KG1 (cell line): ENCODE results near the gene WSCD1.

Experiments used
- DNase-seq: peaks from one replicate; lab custom pipeline; 2025; lab: John Stamatoyannopoulos, UW

Gene WSCD1

DNA sequence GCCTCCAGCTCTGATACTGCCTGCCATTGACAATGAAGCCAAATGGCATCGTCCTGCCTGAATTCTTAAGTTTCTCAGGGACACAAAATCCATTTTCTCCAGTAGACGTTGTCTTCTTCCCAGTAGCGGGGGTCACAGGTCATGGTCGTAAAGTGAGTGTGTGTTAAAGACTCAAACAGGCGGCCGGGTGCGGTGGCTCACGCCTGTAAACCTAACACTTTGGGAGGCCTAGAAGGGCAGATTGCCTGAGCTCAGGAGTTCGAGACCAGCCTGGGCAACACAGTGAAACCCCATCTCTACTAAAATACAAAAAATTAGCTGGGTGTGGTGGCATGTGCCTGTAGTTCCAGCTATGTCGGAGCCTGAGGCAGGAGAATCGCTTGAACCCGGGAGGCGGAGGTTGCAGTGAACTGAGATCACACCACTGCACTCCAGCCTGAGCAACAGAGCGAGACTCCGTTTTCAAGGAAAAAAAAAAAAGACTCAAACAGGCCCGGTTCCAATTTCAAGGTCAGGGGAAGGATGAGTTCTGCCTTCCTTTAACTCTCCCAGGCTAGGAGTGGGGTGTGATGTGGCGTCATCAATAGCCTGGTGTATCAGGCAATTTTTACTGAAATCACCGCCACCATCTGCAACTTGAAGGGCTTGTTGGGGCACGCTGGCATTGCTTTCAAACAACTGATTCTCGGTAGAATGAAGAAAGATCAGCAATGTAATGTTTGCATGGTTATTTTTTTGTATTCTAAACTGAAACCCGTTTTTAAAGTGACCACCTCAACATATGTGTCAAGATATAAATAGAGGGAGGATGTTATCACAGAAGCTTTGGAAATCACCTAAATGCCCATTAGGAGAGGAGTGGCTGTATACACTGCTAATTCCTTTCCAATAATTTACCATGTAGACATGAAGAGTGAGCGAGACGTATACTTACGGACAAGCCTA, 91.0 kb downstream of the WSCD1 start:
- no peak for DNase-seq

DNA sequence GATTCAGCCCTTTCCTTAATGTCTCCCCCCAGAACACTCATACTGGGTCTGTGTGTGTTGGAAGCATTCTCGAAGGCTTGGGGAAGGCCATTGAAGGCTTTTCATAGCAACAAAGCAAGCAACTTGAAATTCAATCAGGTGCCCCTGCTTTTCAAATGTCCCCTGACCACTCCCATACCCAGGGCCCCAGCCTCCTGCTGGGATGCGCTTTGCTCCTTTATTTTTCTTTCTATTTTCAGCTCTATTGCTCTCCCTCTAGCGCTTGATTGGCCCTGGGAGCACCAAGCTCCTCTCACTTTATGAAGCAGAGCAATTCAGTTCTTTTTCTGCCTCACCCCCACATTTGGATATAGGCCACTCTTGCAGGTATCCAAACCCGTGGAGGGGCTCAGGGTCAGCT, 92.0 kb downstream of the WSCD1 start:
- DNase-seq, result no peak

DNA sequence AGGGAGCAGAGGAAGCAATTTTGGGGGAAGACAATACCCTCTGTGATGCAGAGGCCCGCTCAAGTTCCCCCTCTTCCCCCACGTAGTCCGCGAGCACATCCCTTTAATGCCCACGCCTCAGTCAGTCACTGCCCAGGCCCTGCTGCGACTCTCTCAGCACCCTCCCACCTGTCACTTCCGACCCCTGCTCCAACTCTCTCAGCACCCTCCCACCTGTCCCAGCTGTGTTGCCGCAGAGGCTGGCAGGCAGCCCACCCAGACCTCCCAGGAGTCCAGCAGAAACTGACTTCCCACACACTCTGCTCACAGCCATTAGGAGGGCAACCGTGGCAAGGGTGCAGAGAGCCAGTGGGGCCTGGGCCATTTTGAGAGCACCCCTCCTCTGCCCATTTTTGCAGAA, 92.7 kb downstream of the WSCD1 start:
- no peak for DNase-seq

DNA sequence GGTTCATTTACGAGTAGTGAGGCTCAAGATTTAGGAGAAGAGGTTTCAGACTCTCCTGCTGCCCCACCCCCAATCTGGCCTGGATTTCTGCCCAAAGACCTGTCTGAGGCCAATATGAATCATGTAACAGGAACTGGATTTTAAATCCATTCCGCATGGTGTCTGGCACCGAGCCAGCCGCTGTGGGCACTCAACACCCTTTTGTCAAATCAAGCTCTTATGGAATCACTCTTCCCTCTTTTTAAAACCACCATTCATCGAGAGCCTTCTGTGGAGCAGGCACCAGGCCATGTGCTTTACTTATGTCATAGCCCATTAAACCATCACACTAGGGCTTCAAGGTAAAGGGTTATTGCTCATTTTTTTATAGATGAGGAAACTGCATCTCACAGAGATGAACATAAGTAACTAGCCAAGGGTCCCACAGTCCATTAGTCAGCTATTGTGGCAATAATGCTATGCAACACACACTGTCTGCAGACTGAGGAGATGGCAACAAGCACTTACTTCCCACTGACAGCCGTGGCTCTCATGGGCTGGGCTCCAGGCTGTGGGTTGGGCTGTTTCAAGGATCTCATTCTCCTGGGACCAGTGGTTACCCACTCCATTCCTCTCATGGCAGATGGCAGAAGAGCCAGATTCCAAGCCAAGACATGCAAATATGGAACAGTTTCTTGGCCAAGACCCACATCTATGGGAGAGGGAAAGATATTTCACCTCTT, 93.6 kb downstream of the WSCD1 start:
- no peak for DNase-seq

DNA sequence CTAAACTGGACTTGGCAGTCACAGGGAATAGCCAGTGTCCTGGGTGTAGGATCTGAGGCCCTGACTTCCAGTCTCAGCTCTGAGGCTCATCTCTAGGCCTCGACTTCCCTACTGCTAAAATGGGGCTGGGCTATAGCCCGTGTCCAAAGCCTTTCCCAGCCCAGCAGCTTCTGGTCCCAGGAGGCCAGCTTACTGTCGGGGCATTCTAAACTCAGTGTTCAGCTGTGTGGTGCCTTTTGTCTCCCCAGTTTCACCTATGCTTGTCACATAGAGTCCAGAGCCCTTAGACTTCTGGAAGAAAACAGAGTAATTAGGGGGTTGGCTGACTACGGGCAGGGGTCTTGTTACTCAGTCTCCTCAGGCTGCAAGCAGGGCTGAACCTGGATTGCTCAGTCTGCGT, 94.8 kb downstream of the WSCD1 start:
- no peak for DNase-seq

DNA sequence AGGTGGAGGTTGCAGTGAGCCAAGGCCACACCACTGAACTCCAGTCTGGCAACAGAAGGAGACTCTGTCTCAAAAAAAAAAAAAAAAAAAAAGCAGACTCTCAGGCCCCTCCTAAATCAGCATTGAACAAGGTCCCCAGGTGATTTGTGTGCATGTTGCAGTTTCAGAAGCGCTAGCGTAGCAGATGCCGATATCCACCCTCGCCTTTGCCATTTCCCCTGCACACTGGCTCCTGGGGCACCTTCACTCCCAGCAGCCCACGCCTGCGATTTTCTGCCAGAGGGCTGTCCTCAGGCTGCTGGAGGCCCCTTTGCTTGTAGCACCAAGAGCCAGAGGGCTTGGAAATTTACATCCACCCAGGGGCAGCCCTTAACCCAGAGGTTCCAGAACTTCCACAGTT, 95.6 kb downstream of the WSCD1 start:
- DNase-seq, result no peak

DNA sequence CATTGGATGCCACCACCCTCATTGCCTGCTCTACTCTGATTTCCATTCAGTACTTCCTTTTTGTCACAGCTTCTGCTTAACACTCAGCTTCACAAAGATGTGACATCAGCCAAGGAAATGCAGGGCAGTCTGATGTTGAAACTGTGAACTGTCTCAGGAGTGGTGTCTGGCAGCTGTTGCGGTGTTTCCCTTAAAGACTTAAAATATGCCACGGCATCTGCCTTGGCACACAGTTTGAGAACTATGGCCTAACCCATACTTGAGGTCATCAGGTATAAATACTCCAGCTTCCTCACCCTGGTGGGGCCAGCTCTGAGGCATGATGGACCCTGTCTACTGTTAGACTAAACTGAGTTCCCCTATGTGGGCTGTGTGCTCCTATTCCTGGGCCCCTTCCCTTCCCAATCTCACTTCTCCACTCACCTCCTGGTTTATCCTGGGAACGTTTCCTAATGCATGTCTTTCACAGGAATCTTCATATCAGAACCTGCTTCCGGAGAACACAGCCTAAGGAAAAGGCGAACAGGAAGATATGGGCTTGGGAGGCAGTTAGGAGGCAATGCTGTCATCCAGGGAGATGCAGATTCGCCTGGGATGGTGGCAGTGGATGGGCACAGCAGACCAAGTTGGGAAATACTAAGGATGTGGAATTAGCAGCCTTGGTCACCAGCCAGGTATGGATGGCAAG, 96.5 kb downstream of the WSCD1 start:
- DNase-seq, result no peak

DNA sequence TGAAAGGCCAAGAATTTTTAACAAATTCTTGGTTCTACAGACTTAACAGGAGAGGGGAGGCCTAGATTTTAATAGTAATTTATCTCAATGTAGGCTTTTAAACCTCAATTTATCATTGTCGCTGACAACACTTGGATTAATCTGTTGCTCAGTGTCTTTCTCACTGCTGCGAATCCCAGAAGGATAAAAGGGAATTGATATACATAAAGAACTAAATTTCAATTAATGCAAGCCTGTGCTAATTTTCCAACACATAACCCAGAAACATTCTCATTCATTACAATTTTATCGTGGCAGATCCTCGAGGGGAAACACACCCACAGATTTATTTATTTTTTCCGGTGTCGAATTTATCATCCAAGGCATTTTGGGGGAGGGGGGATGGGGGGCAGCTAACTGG, 98.1 kb downstream of the WSCD1 start:
- no peak for DNase-seq

DNA sequence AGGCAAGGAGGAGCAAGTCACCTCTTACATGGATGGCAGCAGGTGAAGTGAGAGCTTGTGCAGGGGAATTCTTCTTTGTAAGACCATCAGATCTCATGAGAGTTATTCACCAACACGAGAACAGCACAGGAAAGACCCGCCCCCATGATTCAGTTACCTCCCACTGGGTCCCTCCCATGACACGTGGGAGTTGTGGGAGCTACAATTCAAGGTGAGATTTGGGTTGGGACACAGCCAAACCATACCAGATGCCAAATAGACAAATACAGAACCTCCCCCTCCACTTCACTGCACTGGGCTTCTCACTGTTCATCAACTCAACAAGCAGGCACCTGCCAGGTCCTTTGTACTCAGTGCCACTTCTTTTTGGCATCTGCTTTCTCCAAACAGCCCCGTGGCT, 100.2 kb downstream of the WSCD1 start:
- no peak for DNase-seq

DNA sequence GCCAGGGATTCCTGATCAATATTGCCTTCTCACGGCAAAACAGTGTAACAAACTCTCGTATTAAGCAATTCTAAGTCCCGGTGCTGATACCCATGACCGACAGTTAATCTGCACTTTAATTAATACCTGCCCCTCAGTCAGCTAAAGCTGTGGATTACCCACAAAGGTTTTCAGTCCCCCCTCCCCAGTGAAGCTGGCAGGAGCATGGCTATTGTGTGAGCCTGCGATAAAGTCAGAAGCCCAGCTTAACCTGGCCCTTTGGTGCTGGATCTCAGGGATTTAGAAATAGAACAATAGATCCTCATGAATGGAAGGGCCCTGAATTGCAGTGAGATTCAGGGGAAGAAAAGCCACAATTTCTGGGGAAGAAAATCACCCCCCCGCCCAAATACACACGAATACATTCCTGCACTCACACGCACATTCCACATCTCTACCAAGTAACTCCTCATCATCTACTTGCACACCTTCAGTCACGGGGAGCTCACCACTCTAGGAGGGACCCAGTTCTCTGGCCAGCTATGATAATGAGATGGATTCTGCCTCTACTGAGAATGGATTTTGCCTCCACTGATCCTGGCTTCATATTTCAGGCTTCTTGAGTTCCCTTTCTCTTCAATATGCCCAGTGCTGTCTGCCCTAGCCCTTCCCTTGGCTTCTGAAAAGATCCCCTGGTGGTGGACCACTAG, 102.6 kb downstream of the WSCD1 start:
- no peak for DNase-seq

DNA sequence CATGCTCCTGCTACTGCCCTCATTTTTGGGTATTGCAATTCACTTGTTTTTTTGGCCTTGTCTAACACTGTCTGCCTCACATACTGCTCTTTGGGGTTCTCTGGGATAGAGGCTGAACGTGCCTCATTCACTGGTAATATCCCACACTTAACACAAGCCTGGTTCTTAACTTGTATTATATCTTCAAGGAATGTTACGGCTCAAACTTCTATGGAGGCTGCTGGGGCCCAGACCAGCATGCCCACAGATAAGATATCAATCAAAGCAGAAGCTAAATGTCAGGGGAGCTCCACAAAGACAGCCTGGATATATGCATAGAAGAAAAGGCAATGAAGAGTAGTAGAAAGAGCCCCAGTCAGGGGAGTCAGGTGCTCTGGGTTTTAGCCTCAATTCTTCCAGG, 103.5 kb downstream of the WSCD1 start:
- DNase-seq, result no peak
